Osteoblast (primary cell): ENCODE measurements around the gene DNAH6. TPM values are rescaled to one million over a fixed set of nuclear protein-coding genes. Genes with fewer than 3 reads are reported as not detected.

Experiments used
- DNase-seq: peaks from one replicate; pipeline ENCODE4 v3.0.0; 2011; ENCODE audit warnings: low spot score, mixed read lengths; ENCODE audit not compliant: insufficient read length; ENCODE audit errors: missing footprints
- H2AFZ ChIP-seq: 2 replicates; pipeline ENCODE4 v1.6.0; 2011; ENCODE audit warnings: mild to moderate bottlenecking, low read length
- H3K27ac ChIP-seq: 2 replicates; pipeline ENCODE4 v1.5.1; 2011; ENCODE audit warnings: mild to moderate bottlenecking, low read depth, low read length, moderate library complexity
- H3K27me3 ChIP-seq: 2 replicates; pipeline ENCODE4 v1.6.0; 2012; ENCODE audit warnings: mild to moderate bottlenecking, control low read depth, inconsistent platforms, low read length, moderate library complexity; ENCODE audit not compliant: insufficient read depth
- H3K36me3 ChIP-seq: 2 replicates; pipeline ENCODE4 v1.5.1; 2011; ENCODE audit warnings: mild to moderate bottlenecking, low read length, control low read depth, moderate library complexity; ENCODE audit not compliant: insufficient read depth
- H3K4me1 ChIP-seq: 2 replicates; pipeline ENCODE4 v1.5.1; 2011; ENCODE audit warnings: mild to moderate bottlenecking, low read length, control low read depth, moderate library complexity; ENCODE audit not compliant: insufficient read depth
- H3K4me2 ChIP-seq: 2 replicates; pipeline ENCODE4 v1.6.0; 2011; ENCODE audit warnings: mild to moderate bottlenecking, low read length; ENCODE audit not compliant: insufficient read depth
- H3K4me3 ChIP-seq: fragments of 200-600 bp; sonication (generic); 3 replicates; pipeline ENCODE4 v1.5.1; 2012; ENCODE audit warnings: mild to moderate bottlenecking, low read length, inconsistent platforms; ENCODE audit not compliant: insufficient read depth
- H3K79me2 ChIP-seq: 2 replicates; pipeline ENCODE4 v1.6.0; 2012; ENCODE audit warnings: mild to moderate bottlenecking, low read length, control low read depth, inconsistent platforms; ENCODE audit not compliant: insufficient read depth
- H3K9me3 ChIP-seq: 2 replicates; pipeline ENCODE4 v1.5.1; 2011; ENCODE audit warnings: low read depth, low read length, control low read depth
- H4K20me1 ChIP-seq: 2 replicates; pipeline ENCODE4 v1.6.0; 2012; ENCODE audit warnings: mild to moderate bottlenecking, low read length, control low read depth; ENCODE audit not compliant: insufficient read depth
- CTCF ChIP-seq: IDR thresholded peaks from 2 replicates; pipeline ENCODE4 v1.5.1; 2011; ENCODE audit warnings: mild to moderate bottlenecking, low read depth, low read length, moderate library complexity; ENCODE audit errors: extremely low read depth
- total RNA-seq: library from RNA; depleted of rRNA; stranded (reverse); fragments of >200 nt; gene quantifications from 2 replicates; pipeline ENCODE4 v1.2.3, GENCODE V29; 2012

Gene DNAH6
- total RNA-seq, 1 donor, result 0.36 TPM

DNA sequence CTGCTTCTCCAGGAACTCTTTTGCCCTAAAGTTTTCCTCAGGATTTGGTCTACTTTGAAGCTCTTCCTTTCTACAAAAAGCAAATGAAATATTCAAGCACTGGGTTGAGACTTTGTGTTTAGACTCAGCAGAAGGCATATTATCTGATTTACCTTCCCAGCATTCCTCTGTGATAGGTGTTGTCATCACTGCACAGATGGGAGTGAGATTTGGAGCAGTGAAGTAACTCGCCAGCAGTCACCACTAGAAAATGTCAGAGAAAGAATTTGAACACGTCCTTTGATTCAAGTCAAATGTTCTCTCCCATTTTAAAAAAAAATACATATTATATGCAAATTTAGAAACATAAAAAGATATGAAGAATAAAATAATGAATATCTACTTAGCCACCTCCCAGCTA is 112.2 kb downstream of the DNAH6 start:
- H4K20me1 ChIP-seq, result no peaks in the 10 kb centered on the region
- no peaks in the 10 kb centered on the region for H3K9me3 ChIP-seq
- H3K4me2 ChIP-seq, result no peak overlapping the region
- no peaks in the 10 kb centered on the region for H3K36me3 ChIP-seq
- H3K27ac ChIP-seq, result no peak overlapping the region
- peaks cover 6% of the 10 kb centered on the region for H3K27me3 ChIP-seq
- H3K79me2 ChIP-seq, result no peaks in the 10 kb centered on the region
- DNase-seq, result peak; percentile 19
- H3K4me3 ChIP-seq, result no peak overlapping the region
- no peaks in the 10 kb centered on the region for H3K4me1 ChIP-seq
- no peak for TF ChIP-seq CTCF
- H2AFZ ChIP-seq, result no peak overlapping the region

DNA sequence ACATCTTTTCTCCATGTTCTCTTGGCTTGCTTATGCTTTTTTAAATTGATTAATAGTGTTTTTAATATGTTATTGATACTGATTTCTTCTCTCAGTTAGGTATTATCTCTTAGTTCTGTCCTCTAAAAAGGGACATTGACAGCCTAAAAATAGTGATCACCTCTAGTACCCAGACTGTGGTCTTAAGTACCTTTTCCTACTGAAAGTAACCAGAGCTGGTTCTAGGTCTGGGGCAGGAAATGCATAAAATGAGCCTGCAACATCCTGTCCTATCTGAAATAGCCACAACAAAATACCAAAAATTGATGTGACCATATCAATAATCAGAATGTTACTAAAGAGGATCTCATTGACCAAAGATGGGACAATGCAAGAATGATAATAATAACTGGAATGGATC is 113.3 kb downstream of the DNAH6 start:
- Histone ChIP-seq H2AFZ (no peak overlapping the region), H3K9me3 (no peaks in the 10 kb centered on the region), H3K27me3 (peaks cover 8% of the 10 kb centered on the region), H3K27ac (no peak overlapping the region), H4K20me1 (no peaks in the 10 kb centered on the region), H3K36me3 (no peaks in the 10 kb centered on the region), H3K4me2 (no peak overlapping the region), H3K4me1 (no peaks in the 10 kb centered on the region), H3K4me3 (no peak overlapping the region), H3K79me2 (no peaks in the 10 kb centered on the region)
- DNase-seq, result no peak
- no peak for TF ChIP-seq CTCF

DNA sequence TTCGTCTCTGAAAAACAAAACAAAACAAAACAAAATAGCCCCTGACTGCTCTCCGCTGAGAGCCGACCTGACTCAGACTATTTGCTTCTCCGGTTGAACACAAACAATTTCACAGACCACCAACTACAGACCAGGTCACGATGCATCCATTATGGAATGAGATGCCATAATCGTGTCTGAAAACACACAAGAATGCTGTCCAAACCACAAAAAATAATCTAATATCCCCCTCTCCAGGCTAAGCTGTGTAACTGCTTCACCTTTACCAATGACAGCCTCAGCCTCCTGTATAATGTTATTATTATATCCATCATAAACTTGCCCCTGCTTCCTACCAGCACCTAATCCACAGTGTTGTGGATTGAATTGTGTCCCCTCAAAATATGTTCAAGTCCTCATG is 114.7 kb downstream of the DNAH6 start:
- H3K4me3 ChIP-seq, result peak overlapping the region; percentile 30
- H3K4me2 ChIP-seq, result peak overlapping the region; percentile 59
- peak; percentile 18 for DNase-seq
- TF ChIP-seq CTCF, result peak; percentile 59
- no peaks in the 10 kb centered on the region for H3K4me1 ChIP-seq
- H3K9me3 ChIP-seq, result no peaks in the 10 kb centered on the region
- H3K79me2 ChIP-seq, result no peaks in the 10 kb centered on the region
- H3K27me3 ChIP-seq, result peaks cover 11% of the 10 kb centered on the region
- no peaks in the 10 kb centered on the region for H3K36me3 ChIP-seq
- no peak overlapping the region for H3K27ac ChIP-seq
- H2AFZ ChIP-seq, result no peak overlapping the region
- no peaks in the 10 kb centered on the region for H4K20me1 ChIP-seq

DNA sequence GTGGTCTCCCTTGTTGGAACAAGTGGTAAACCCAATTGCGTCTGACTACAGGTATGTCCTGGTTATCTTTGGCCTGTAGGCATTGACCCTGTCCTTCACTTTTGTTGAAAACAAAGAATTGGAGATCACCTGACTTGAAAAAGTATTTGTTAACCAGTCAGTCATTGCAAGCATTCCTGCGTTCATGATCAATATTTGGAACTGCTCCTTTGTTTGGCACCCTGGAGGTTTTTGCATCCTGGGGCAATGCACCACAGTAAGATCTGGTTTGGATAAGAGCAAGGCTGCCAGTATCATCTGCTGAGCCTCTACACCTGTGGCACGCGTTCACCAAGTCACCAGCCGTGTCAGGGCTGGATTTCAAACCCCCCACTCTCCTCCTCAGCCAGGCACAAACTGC is 115.7 kb downstream of the DNAH6 start:
- no peak overlapping the region for H3K27ac ChIP-seq
- DNase-seq, result no peak
- no peaks in the 10 kb centered on the region for H3K79me2 ChIP-seq
- H4K20me1 ChIP-seq, result no peaks in the 10 kb centered on the region
- H3K4me3 ChIP-seq, result no peak overlapping the region
- H3K4me1 ChIP-seq, result no peaks in the 10 kb centered on the region
- H3K9me3 ChIP-seq, result no peaks in the 10 kb centered on the region
- no peak overlapping the region for H3K4me2 ChIP-seq
- H2AFZ ChIP-seq, result no peak overlapping the region
- H3K36me3 ChIP-seq, result no peaks in the 10 kb centered on the region
- TF ChIP-seq CTCF, result no peak
- H3K27me3 ChIP-seq, result peaks cover 11% of the 10 kb centered on the region
